Measurements from ENCODE around the gene PRKCB. TPM values are rescaled to one million over a fixed set of nuclear protein-coding genes. Genes with fewer than 3 reads are reported as not detected.

The PRKCB gene
- total RNA-seq, 6 donors from 2014 or later = 9.6 to 28.0 (median 13.9) TPM

- Histone ChIP-seq H3K4me3 (peak overlapping the region in 3 of 4 donors; percentile 61 to 64 (median 64)), H3K27me3 (no peaks in the 10 kb centered on the region), H3K4me1 (peaks cover 5 to 18% (median 11%) of the 10 kb centered on the region in 4 donors), H3K27ac (peak overlapping the region in 2 of 4 donors; percentile 56 to 87), H3K36me3 (no peaks in the 10 kb centered on the region), H3K9me3 (no peaks in the 10 kb centered on the region)
- TF ChIP-seq CTCF (IDR thresholded peaks at IDR 0.05) (no peak), POLR2AphosphoS5 (IDR thresholded peaks at IDR 0.05) (no peak), POLR2A (IDR thresholded peaks at IDR 0.05) (no peak), EP300 (IDR thresholded peaks at IDR 0.05) (no peak)
- WGBS, 2 donors = 39 to 46% methylated on average over 13 to 15 of the region's 16 CpGs
- DNase-seq (no peak), ATAC-seq (ENCODE audit: low FRiP score in 2 of 2) (no peak)
Measured at GRCh38 chr16:23837553-23838308, 1.9 kb downstream of the PRKCB start.

- no peaks in the 10 kb centered on the region for H3K36me3 ChIP-seq
- H3K4me1 ChIP-seq = peaks cover 5 to 18% (median 11%) of the 10 kb centered on the region in 4 donors
- DNase-seq (no peak), ATAC-seq (ENCODE audit: low FRiP score in 2 of 2) (no peak)
- no peak overlapping the region for H3K27ac ChIP-seq
- no peak overlapping the region for H3K4me3 ChIP-seq
- whole genome bisulfite sequencing, 2 donors = 52 to 68% methylated on average over 9 of the region's 9 CpGs
- TF ChIP-seq POLR2AphosphoS5 (IDR thresholded peaks at IDR 0.05) = no peak
- TF ChIP-seq POLR2A (IDR thresholded peaks at IDR 0.05) = no peak
- no peaks in the 10 kb centered on the region for H3K27me3 ChIP-seq
- H3K9me3 ChIP-seq = no peaks in the 10 kb centered on the region
Measured at GRCh38 chr16:23838485-23839142, 2.8 kb downstream of the PRKCB start.

- H3K27ac ChIP-seq = no peak overlapping the region
- 52 to 57% methylated on average over 3 of the region's 3 CpGs for WGBS, 2 donors
- no peak for TF ChIP-seq EP300 (IDR thresholded peaks at IDR 0.05)
- H3K4me1 ChIP-seq = peaks cover 2 to 15% (median 9%) of the 10 kb centered on the region in 4 donors
- H3K36me3 ChIP-seq = no peaks in the 10 kb centered on the region
- no peak overlapping the region for H3K4me3 ChIP-seq
- DNase-seq = no peak
- no peak for ATAC-seq (ENCODE audit: low FRiP score in 2 of 2)
- no peaks in the 10 kb centered on the region for H3K27me3 ChIP-seq
- H3K9me3 ChIP-seq = no peaks in the 10 kb centered on the region
Measured at GRCh38 chr16:23840310-23840709, 4.5 kb downstream of the PRKCB start.

GRCh38 chr16:23842137-23842600 is 6.4 kb downstream of the PRKCB start:
- no peaks in the 10 kb centered on the region for H3K27me3 ChIP-seq
- no peaks in the 10 kb centered on the region for H3K9me3 ChIP-seq
- H3K4me3 ChIP-seq = no peak overlapping the region
- ATAC-seq (ENCODE audit: low FRiP score in 2 of 2) (no peak), DNase-seq (no peak)
- H3K27ac ChIP-seq = no peak overlapping the region
- WGBS, 2 donors = 79 to 92% methylated on average over 3 of the region's 3 CpGs
- H3K36me3 ChIP-seq = no peaks in the 10 kb centered on the region
- peaks cover 0 to 5% (median 0%) of the 10 kb centered on the region in 4 donors for H3K4me1 ChIP-seq
- no peak for TF ChIP-seq POLR2AphosphoS5 (IDR thresholded peaks at IDR 0.05)
- no peak for TF ChIP-seq CTCF (IDR thresholded peaks at IDR 0.05)
- no peak for TF ChIP-seq EP300 (IDR thresholded peaks at IDR 0.05)
- no peak for TF ChIP-seq POLR2A (IDR thresholded peaks at IDR 0.05)

- H3K27ac ChIP-seq = no peak overlapping the region
- H3K9me3 ChIP-seq = no peaks in the 10 kb centered on the region
- WGBS, 2 donors = 60 to 72% methylated on average over 4 of the region's 4 CpGs
- no peaks in the 10 kb centered on the region for H3K4me1 ChIP-seq
- DNase-seq (no peak), ATAC-seq (ENCODE audit: low FRiP score in 2 of 2) (no peak)
- TF ChIP-seq POLR2AphosphoS5 (IDR thresholded peaks at IDR 0.05) (no peak), CTCF (IDR thresholded peaks at IDR 0.05) (no peak), EP300 (IDR thresholded peaks at IDR 0.05) (no peak), POLR2A (IDR thresholded peaks at IDR 0.05) (no peak)
- H3K36me3 ChIP-seq = no peaks in the 10 kb centered on the region
- H3K27me3 ChIP-seq = no peaks in the 10 kb centered on the region
- no peak overlapping the region for H3K4me3 ChIP-seq
Measured at GRCh38 chr16:23843143-23843542, 7.4 kb downstream of the PRKCB start.

Data from upper lobe of left lung (tissue), 6 donors.